ENCODE data around the gene PPP2R5A.
A peak's percentile ranks its signal among the peaks of the same experiment; 100 is the strongest.
"Not testable (repeated sequence)": the region's sequence is repeated elsewhere in the genome, so short reads cannot be mapped to it uniquely, and the experiment has no call there.

Gene PPP2R5A

GRCh38 chr1:212267460-212267859 lies 17.8 kb upstream of the PPP2R5A start:
- no peak for DNase-seq (ENCODE audit: low read depth in 2 of 2)

GRCh38 chr1:212269306-212269705 lies 15.9 kb upstream of the PPP2R5A start:
- no peak for DNase-seq (ENCODE audit: low read depth in 2 of 2)

GRCh38 chr1:212270564-212270963 lies 14.6 kb upstream of the PPP2R5A start:
- no peak for DNase-seq (ENCODE audit: low read depth in 2 of 2)

GRCh38 chr1:212271234-212271633 lies 14.0 kb upstream of the PPP2R5A start:
- no peak for DNase-seq (ENCODE audit: low read depth in 2 of 2)

- no peak for DNase-seq (ENCODE audit: low read depth in 2 of 2)
Measured at GRCh38 chr1:212271823-212272485, 13.3 kb upstream of the PPP2R5A start.

- DNase-seq (ENCODE audit: low read depth in 2 of 2) = no peak
Measured at GRCh38 chr1:212281590-212281989, 3.6 kb upstream of the PPP2R5A start.

GRCh38 chr1:212283741-212284140 lies 1.5 kb upstream of the PPP2R5A start:
- DNase-seq (ENCODE audit: low read depth in 2 of 2) = no peak

- DNase-seq (ENCODE audit: low read depth in 2 of 2) = no peak
Measured at GRCh38 chr1:212284332-212284743, 872 bp upstream of the PPP2R5A start.

GRCh38 chr1:212285685-212286555 lies 710 bp downstream of the PPP2R5A start:
- peak; percentile 9 to 39 for DNase-seq (ENCODE audit: low read depth in 2 of 2)

GRCh38 chr1:212286556-212287131 lies 1.4 kb downstream of the PPP2R5A start:
- DNase-seq (ENCODE audit: low read depth in 2 of 2) = no peak

- no peak for DNase-seq (ENCODE audit: low read depth in 2 of 2)
Measured at GRCh38 chr1:212287261-212287895, 2.2 kb downstream of the PPP2R5A start.

- not testable (repeated sequence) for DNase-seq (ENCODE audit: low read depth in 2 of 2)
Measured at GRCh38 chr1:212287995-212288394, 2.8 kb downstream of the PPP2R5A start.

GRCh38 chr1:212288615-212289014 lies 3.4 kb downstream of the PPP2R5A start:
- no peak for DNase-seq (ENCODE audit: low read depth in 2 of 2)

GRCh38 chr1:212289262-212290077 lies 4.3 kb downstream of the PPP2R5A start:
- no peak for DNase-seq (ENCODE audit: low read depth in 2 of 2)

- no peak for DNase-seq (ENCODE audit: low read depth in 2 of 2)
Measured at GRCh38 chr1:212290608-212291007, 5.4 kb downstream of the PPP2R5A start.

GRCh38 chr1:212291505-212292134 lies 6.4 kb downstream of the PPP2R5A start:
- DNase-seq (ENCODE audit: low read depth in 2 of 2) = no peak

GRCh38 chr1:212292250-212293105 lies 7.3 kb downstream of the PPP2R5A start:
- no peak for DNase-seq (ENCODE audit: low read depth in 2 of 2)

- no peak for DNase-seq (ENCODE audit: low read depth in 2 of 2)
Measured at GRCh38 chr1:212293579-212293978, 8.4 kb downstream of the PPP2R5A start.

GRCh38 chr1:212294983-212295382 lies 9.8 kb downstream of the PPP2R5A start:
- no peak for DNase-seq (ENCODE audit: low read depth in 2 of 2)

- DNase-seq (ENCODE audit: low read depth in 2 of 2) = no peak
Measured at GRCh38 chr1:212295579-212295978, 10.4 kb downstream of the PPP2R5A start.
